G401.6 (cell line): ENCODE measurements around the gene MEIOB.
"Not testable (repeated sequence)": the region's sequence is repeated elsewhere in the genome, so short reads cannot be mapped to it uniquely, and the experiment has no call there.

Experiments used
- FAIRE-seq: peaks from 2 replicates; lab custom pipeline; 2012; peaks lifted over from hg19 to GRCh38; lab: Jason Lieb, UNC

Gene MEIOB

DNA sequence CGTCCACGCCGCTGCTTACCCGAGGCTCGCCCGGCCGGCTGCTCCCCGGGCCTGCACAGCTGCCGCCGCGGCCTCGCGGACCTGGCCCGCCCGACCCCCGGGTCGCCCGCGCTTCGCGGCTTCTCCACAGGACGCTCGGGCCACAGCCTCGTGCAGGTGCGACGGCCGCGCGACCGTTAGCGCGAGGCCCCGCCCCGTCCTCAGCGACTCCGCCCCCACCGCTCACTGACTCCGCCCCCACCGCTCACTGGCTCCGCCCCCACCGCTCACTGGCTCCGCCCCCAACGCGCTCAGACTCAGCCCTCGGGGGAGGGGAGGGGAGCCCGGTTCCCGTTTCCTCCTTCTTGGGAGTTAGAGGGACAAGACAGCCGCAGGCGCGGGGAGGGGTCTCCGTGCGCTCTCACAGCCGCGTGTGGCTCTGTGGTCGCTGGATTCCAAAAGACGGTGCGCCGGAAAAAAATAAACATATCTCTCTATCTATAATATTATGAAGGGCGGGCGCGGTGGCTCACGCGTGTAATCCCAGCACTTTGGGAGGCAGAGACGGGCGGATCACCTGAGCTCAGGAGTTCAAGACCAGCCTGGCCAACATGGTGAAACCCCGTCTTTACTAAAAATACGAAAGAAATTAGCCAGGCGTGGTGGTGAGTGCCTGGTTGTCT, at the start of gene MEIOB:
Gene MEIOB (minus strand): TSS at position 191 of the 662 bp plus-strand sequence. CDS start 3,989 bp downstream, outside the sequence.
- FAIRE-seq: no peak

DNA sequence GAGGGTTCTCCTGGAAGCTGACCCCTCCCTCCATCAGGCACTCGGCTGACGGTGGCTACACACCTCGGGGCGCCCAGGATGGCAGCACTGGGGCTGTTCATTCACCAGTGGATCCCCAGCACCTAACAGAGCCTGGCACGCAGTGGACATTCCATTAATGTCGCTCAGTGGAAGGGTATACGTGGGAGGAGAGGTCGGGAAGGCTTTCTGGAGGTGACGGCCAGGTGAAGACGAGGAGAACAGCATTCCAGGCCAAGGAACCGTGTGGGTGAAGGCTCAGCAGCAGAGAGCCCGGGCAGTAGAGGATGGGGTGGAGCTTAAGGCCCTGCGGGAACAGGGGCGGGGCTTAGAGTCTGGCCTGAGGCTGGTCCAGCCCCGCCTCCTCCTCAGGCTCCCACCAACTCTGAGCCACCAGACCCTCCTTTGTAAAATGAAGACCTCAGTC, 48.8 kb upstream of the MEIOB start:
- FAIRE-seq: peak; percentile 54

DNA sequence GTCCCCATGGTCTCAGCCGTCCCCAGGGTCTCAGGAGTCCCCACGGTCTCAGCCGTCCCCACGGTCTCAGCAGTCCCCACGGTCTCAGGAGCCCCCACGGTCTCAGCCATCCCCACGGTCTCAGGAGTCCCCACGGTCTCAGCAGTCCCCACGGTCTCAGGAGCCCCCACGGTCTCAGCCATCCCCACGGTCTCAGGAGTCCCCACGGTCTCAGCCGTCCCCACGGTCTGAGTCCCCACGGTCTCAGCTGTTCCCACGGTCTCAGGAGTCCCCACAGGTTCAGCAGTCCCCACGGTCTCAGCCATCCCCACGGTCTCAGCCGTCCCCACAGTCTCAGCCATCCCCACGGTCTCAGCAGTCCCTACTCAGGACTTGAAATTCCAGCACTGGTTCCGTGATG, 48.2 kb upstream of the MEIOB start:
- FAIRE-seq: not testable (repeated sequence)

GRCh38 chr16:1919327-1919998, 47.5 kb upstream of the MEIOB start:
- no peak for FAIRE-seq

DNA sequence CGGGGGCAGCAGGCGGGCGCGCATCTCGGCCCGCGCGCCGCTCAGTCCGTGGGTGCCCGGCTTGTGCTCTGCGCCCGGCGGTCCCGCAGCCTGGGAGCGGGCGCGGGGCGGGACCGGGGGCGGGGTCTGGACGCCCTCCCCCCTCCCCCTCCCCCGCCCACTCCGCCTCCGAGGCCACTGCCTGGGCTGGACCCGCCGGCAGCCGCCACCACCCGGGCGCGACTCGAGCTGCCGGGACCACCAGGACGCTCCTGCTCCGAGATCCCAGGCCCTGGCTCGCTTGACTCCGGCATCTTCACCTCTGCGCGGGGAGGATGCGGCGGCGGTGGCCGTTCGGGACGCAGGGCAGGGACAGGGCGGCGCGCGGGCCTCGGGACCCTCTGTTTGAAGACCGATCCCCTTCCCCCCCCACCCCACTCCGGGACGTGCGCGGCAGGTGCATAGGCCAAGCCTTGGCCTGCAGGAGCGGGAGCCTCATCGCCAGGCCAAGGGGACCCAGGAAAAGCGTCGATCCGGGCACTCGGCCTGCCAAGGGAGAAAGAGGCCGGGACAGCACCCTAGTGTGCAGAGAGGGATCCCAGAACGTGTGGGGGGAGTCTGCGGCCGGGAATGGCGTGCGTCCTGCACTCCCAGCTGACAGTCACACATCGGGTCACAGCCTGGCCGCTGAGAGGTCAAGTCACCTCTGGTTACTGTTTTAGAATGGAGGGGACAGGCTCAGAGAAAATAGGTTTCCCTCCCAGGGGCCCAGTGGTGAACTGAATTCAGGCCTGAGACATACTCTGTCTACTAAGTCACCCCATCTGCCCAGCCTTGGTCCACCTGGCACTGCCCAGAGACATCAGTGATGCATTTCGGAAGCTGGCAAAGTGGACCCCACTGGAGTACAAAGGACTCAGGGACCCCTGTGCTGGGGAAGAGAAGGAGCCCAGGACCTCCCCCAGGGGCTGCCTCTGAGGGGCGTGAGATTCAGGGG, 46.7 kb upstream of the MEIOB start, which contains the start of gene HS3ST6:
Gene HS3ST6 (minus strand): TSS at position 65 of the 976 bp plus-strand sequence. CDS start 92 bp downstream, outside the sequence.
- no peak for FAIRE-seq

- no peak for FAIRE-seq
Measured at GRCh38 chr16:1917665-1918350, 45.8 kb upstream of the MEIOB start.

DNA sequence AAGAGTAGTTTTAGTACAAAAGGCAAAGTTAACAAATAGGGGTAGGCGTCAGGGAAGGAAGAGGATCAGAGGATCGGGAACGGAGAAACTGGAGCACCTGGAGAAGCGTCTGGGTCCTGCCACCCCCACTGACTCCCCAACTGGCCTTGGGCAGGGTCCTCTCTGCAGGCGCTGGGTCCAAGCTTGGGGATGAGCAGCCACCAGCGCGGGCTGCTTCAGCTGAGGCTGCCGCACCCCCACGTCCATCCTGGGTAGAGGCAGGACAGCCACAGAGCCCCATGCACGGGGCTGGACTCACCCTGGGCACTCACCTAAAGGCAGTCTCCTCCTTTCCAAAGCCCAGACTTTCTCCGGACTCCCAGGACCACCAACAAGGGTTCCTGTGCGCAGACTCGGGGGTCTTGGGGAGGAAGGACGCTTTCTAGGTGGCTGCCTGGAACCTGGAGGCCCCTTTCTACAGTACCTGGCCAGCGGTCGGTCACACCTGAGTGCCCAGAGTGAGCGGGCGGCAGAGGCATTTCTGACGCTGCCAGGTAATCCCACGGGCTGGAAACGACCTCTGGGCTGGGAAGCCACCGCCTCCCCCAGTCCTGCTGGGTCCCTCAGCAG, 45.2 kb upstream of the MEIOB start:
- FAIRE-seq: no peak

DNA sequence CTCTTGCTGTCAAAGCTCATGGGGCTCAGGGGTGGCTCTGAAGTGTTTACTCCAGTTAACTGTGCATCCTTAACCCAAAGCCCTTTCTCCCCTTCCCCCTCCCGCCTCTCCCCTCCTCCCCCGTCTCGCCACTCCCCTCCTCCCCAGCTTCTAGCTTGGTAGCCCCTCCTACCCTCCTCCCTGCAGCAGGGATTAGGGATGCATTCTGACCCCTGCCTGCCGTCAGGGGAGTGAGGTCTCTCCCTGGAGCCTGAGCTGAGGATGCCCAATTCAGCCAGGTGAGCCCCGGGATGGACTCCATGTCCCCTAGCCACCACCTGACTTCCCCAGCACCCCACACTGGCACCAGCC, 44.7 kb upstream of the MEIOB start:
- FAIRE-seq: no peak

GRCh38 chr16:1915732-1916639, 44.0 kb upstream of the MEIOB start:
- no peak for FAIRE-seq

- no peak for FAIRE-seq
Measured at GRCh38 chr16:1914988-1915387, 43.0 kb upstream of the MEIOB start.

GRCh38 chr16:1914084-1914608, 42.2 kb upstream of the MEIOB start:
- FAIRE-seq: no peak

DNA sequence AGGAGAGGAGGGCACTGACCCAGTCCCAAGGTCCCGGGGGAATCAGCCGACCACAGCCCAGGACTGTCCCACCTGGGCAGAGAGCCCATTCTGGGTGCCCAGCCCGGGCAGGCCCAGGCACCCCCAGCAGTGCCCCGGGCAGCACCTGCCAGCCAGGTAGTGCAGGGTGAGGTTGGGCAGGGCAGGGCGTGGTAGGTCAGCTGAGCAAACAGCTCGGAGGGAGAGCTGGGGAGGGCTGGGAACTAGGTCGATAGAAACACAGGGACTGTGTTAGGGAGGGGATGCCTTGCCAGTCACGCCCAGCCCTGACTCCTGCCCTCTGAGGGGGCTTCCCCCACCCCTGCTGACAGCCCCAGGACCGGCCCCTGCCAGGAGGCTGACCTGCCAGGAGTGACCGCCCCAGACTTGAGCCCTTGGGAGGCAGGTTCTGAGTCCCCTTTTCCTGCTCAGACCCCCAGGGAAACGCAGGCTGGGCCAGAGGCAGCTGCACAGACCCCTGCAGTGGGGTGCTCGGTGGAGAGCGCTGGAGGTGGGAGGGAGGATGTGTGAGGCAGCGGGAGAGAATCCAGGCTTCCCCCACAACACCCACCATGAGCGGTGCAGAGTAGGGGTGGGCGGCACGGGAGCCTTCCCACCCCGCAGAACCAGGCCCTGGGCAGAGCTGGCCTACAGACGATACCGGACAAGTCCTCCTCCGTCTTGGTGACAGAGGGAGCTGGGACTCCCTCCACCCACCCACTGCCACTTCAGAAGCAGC, 41.5 kb upstream of the MEIOB start:
- no peak for FAIRE-seq

- no peak for FAIRE-seq
Measured at GRCh38 chr16:1912215-1912543, 40.2 kb upstream of the MEIOB start.

- no peak for FAIRE-seq
Measured at GRCh38 chr16:1911467-1912214, 39.7 kb upstream of the MEIOB start.

DNA sequence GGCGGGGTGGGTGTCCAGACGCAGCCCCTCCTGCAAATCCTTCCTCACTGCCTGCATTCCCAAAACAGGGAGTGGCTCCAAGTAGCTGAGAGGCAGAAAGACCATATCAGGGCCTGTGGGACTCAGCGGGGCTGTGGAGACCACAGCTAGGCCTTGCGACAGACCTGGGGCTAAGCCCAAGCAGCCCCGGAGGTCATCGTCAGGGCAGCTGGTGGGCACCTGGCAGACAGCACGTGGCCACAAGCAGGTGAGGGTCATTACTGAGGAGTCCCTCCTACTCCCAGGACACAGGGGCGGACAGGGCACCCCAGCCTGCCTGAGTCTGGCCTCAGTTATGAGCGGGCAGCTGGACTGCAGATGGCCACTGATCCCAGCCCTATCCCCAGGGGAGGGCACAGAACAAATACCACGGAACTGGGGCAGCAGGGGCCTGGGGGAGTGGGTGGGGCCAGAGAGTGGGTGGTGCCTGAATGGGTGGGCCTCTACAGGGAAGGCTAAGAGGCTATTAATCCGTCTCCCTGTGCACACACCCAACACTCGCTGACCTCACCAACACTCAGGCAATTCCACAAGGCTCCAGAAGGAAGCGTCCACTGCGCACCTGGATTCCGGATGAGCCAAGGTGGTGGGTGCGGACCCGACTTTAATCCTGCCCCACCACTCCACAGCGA, 37.7 kb upstream of the MEIOB start:
- no peak for FAIRE-seq

DNA sequence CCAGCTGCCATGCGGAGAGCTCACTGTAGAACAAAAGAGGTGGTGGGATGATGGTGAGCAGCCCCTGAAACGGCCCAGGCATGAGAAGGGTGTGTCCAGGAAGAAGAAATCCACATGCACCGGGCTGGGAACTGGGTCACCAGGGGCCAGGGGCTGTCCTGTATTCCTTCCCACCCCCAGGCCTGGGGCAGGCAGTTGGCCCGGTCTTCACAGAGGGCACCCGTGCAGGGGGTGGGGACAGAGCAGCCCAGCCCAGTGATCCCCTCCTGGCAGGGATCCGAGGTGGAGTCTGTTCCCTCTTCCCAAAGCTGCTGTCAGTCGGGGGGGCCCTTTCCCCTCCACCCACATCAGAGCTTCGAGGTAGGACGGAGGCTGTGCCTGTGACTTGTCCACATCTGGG, 37.0 kb upstream of the MEIOB start:
- no peak for FAIRE-seq

GRCh38 chr16:1908184-1908583, 36.2 kb upstream of the MEIOB start:
- no peak for FAIRE-seq

GRCh38 chr16:1907226-1907860, 35.4 kb upstream of the MEIOB start:
- no peak for FAIRE-seq
